Panc1 (cell line): ENCODE data around the gene PMFBP1.

Source experiments
- POLR2AphosphoS5 ChIP-seq: IDR thresholded peaks from 2 replicates; pipeline ENCODE4 v1.6.1; 2012; ENCODE audit warnings: mild to moderate bottlenecking, low read depth, low read length, moderate library complexity
- REST ChIP-seq, 2 experiments: IDR thresholded peaks; 2 replicates each; pipeline ENCODE4 v1.6.1; 2011 to 2012; ENCODE audit warnings: low read depth in 2 of 2, control low read depth in 1 of 2, low read length in 1 of 2, mild to moderate bottlenecking in 1 of 2, moderate library complexity in 1 of 2; ENCODE audit not compliant: insufficient read depth in 1 of 2
- SIN3A ChIP-seq: IDR thresholded peaks from 2 replicates; pipeline ENCODE4 v1.6.1; 2012; ENCODE audit warnings: low read depth, mild to moderate bottlenecking, low read length, moderate library complexity, borderline replicate concordance; ENCODE audit not compliant: insufficient read depth
- TF ChIP-seq, protein P1 (sequence below): fragments of 450-650 bp; IDR thresholded peaks from 2 replicates; pipeline ENCODE4 v1.5.1; 2017; ENCODE audit warnings: mild to moderate bottlenecking

DNA sequence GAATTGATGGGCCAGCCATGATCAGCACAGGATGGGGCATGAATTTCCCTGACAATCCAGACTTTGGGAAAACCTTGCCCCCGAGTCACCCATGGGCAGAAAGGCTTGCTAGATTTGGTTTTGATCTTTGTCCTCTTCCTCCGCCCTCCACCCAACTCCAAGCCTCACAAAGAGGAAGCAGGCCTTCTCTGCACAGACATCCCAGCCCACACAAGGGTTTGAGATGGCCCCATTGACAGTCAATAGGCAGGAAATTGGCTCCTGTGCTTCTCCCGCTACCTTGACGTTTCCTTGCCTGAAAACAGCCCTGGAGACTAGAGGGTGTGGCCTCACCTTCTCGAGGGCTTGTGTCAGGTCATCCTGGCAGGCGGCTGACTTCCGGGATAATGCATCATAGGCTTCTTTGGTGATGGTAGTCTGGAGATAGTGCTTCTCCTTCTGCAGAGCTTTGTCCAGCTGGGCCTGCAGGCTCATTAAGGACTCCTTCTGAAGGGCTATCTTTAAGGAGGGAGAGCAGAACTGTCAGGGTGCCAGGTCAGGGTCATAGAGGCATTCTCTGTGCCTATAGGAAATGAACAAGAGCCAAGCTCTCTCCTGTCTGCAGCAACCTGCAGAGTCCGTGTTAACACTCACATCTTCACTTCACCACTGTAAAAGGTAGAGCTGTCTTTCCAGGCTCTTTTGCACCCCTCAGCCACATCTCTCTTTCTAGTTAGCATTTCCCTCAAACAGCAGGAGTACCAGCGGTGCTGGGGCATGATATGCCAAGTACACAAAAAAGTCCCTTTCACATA, 46.1 kb downstream of the PMFBP1 start:
- TF ChIP-seq, protein P1, sequence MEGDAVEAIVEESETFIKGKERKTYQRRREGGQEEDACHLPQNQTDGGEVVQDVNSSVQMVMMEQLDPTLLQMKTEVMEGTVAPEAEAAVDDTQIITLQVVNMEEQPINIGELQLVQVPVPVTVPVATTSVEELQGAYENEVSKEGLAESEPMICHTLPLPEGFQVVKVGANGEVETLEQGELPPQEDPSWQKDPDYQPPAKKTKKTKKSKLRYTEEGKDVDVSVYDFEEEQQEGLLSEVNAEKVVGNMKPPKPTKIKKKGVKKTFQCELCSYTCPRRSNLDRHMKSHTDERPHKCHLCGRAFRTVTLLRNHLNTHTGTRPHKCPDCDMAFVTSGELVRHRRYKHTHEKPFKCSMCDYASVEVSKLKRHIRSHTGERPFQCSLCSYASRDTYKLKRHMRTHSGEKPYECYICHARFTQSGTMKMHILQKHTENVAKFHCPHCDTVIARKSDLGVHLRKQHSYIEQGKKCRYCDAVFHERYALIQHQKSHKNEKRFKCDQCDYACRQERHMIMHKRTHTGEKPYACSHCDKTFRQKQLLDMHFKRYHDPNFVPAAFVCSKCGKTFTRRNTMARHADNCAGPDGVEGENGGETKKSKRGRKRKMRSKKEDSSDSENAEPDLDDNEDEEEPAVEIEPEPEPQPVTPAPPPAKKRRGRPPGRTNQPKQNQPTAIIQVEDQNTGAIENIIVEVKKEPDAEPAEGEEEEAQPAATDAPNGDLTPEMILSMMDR = no peak
- TF ChIP-seq POLR2AphosphoS5 = no peak
- no peak for TF ChIP-seq REST (IDR thresholded peaks at IDR 0.05; ENCODE audit: insufficient read depth in 1 of 2, low read depth in 2 of 2, low read length in 1 of 2)
- TF ChIP-seq SIN3A = no peak
